Measurements from ENCODE around the gene CDC5L. TPM values are rescaled to one million over a fixed set of nuclear protein-coding genes. Genes with fewer than 3 reads are reported as not detected.

Gene CDC5L
- total RNA-seq (27.5 TPM), polyA plus RNA-seq (ENCODE audit: insufficient read depth in 1 of 8, insufficient read length in 8 of 8, low replicate concordance in 1 of 8) (10 to 100 TPM; 18.6 to 28.0 (median 23.8) TPM)
- long read RNA-seq, donor 1, full-length matches to known transcripts = 5 of 5 reads
- long read RNA-seq, donor 1, partial matches to known transcripts = 0 of 5 reads
- long read RNA-seq, donor 1, other reads (novel, unspliced or antisense) = 0 of 5 reads
- long read RNA-seq, donor 2 = 0 reads
- long read RNA-seq, donor 3, full-length matches to known transcripts = 6 of 37 reads
- long read RNA-seq, donor 3, partial matches to known transcripts = 31 of 37 reads
- long read RNA-seq, donor 3, other reads (novel, unspliced or antisense) = 0 of 37 reads
- long read RNA-seq, donor 4, partial matches to known transcripts = 8 of 8 reads
- long read RNA-seq, donor 4, other reads (novel, unspliced or antisense) = 0 of 8 reads
- long read RNA-seq, donor 5, full-length matches to known transcripts = 5 of 95 reads
- long read RNA-seq, donor 5, partial matches to known transcripts = 90 of 95 reads
- long read RNA-seq, donor 5, other reads (novel, unspliced or antisense) = 0 of 95 reads
- long read RNA-seq, donor 6, full-length matches to known transcripts = 6 of 25 reads
- long read RNA-seq, donor 6, partial matches to known transcripts = 19 of 25 reads
- long read RNA-seq, donor 6, other reads (novel, unspliced or antisense) = 0 of 25 reads
- long read RNA-seq, donor 7, full-length matches to known transcripts = 5 of 70 reads
- long read RNA-seq, donor 7, partial matches to known transcripts = 65 of 70 reads
- long read RNA-seq, donor 7, other reads (novel, unspliced or antisense) = 0 of 70 reads
- long read RNA-seq, donor 8, full-length matches to known transcripts = 3 of 3 reads
- long read RNA-seq, donor 8, partial matches to known transcripts = 0 of 3 reads
- long read RNA-seq, donor 8, other reads (novel, unspliced or antisense) = 0 of 3 reads
- long read RNA-seq, donor 9, full-length matches to known transcripts = 3 of 39 reads
- long read RNA-seq, donor 9, partial matches to known transcripts = 36 of 39 reads
- long read RNA-seq, donor 9, other reads (novel, unspliced or antisense) = 0 of 39 reads
- long read RNA-seq, donor 10, full-length matches to known transcripts = 7 of 76 reads
- long read RNA-seq, donor 10, partial matches to known transcripts = 69 of 76 reads
- long read RNA-seq, donor 10, other reads (novel, unspliced or antisense) = 0 of 76 reads
- long read RNA-seq, donor 11, full-length matches to known transcripts = 3 of 11 reads
- long read RNA-seq, donor 11, partial matches to known transcripts = 8 of 11 reads
- long read RNA-seq, donor 11, other reads (novel, unspliced or antisense) = 0 of 11 reads

GRCh38 chr6:44387346-44388134 lies at the start of gene CDC5L:
Gene CDC5L, plus strand, starts transcription at chr6:44387706. Its CDS starts 118 bp downstream, at chr6:44387824.
- Histone ChIP-seq H3K36me3 (ENCODE audit: control insufficient read depth, insufficient read depth, low read length) (peaks cover 9% of the 10 kb centered on the region), H3K27me3 (ENCODE audit: control insufficient read depth, insufficient read depth, low read length) (no peaks in the 10 kb centered on the region), H3K9me3 (replicated peaks; ENCODE audit: control insufficient read depth, low read depth, low read length) (no peaks in the 10 kb centered on the region), H3K4me3 (ENCODE audit: low read length) (peak within 1 kb of the TSS; percentile 94), H3K27ac (ENCODE audit: low read length) (peak within 1 kb of the TSS; percentile 100), H3K4me1 (ENCODE audit: control insufficient read depth, insufficient read depth, low read length) (peaks cover 14% of the 10 kb centered on the region)
- WGBS (ENCODE audit: insufficient coverage) = 1% methylated on average over 38 of the region's 56 CpGs
- peak; percentile 100 for DNase-seq

DNA sequence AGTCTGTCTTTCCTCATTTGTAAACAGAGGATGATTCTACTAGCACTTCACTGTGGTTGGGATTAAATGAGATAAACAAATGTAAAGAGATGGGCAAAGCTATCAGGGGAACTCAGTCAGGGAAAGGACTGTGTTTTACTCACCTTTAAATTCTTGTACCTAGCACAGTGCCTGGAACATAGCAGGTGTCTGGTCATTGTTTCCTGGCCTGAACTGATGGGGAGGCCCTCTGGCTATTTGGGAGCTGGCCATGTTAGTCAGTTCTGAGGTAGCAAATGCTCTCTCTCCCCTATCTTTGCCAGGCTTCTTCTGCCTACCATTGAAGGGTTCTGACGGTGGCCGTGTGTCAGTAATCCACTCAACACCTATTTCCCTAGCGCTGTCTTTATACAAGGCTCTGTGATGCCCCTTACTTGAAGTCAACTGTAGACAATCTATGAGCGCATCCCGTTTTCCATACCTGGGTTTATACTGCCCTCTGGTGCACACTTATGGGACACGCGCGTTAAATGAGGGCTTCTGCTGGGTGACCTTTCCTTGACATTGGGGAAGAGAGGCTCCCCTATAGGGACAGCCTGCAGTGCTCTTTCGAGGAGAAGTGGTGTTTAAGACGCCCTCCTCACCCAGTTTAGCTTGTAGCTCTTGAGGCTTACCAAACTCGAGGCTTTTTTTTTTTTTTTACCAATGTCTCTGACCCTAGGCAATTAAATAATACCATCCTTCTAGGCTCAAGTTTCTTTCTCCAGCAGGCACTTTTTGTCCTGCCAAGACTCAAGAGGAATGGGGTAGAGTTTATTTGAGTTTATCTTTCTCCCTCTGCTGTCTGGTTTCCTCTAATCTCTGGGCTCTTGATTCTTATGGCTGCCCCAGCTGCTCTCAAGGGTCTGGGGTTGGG lies 49.0 kb upstream of the CDC5L start:
- 2% methylated on average over 7 of the region's 11 CpGs for WGBS (ENCODE audit: insufficient coverage)
- Histone ChIP-seq H3K27me3 (ENCODE audit: control insufficient read depth, insufficient read depth, low read length) (peaks cover 33% of the 10 kb centered on the region), H3K9me3 (replicated peaks; ENCODE audit: control insufficient read depth, low read depth, low read length) (no peaks in the 10 kb centered on the region), H3K4me3 (ENCODE audit: low read length) (no peak overlapping the region), H3K4me1 (ENCODE audit: control insufficient read depth, insufficient read depth, low read length) (peaks cover 6% of the 10 kb centered on the region), H3K36me3 (ENCODE audit: control insufficient read depth, insufficient read depth, low read length) (no peaks in the 10 kb centered on the region), H3K27ac (ENCODE audit: low read length) (no peak overlapping the region)
- DNase-seq = peak; percentile 73

- Histone ChIP-seq H3K9me3 (replicated peaks; ENCODE audit: control insufficient read depth, low read depth, low read length) (no peaks in the 10 kb centered on the region), H3K36me3 (ENCODE audit: control insufficient read depth, insufficient read depth, low read length) (no peaks in the 10 kb centered on the region), H3K27me3 (ENCODE audit: control insufficient read depth, insufficient read depth, low read length) (peaks cover 40% of the 10 kb centered on the region), H3K4me3 (ENCODE audit: low read length) (no peak overlapping the region), H3K4me1 (ENCODE audit: control insufficient read depth, insufficient read depth, low read length) (peaks cover 6% of the 10 kb centered on the region), H3K27ac (ENCODE audit: low read length) (no peak overlapping the region)
- WGBS (ENCODE audit: insufficient coverage) = 46% methylated on average over 5 of the region's 5 CpGs
- DNase-seq = peak; percentile 31
Measured at GRCh38 chr6:44339301-44339700, 48.2 kb upstream of the CDC5L start.

DNA sequence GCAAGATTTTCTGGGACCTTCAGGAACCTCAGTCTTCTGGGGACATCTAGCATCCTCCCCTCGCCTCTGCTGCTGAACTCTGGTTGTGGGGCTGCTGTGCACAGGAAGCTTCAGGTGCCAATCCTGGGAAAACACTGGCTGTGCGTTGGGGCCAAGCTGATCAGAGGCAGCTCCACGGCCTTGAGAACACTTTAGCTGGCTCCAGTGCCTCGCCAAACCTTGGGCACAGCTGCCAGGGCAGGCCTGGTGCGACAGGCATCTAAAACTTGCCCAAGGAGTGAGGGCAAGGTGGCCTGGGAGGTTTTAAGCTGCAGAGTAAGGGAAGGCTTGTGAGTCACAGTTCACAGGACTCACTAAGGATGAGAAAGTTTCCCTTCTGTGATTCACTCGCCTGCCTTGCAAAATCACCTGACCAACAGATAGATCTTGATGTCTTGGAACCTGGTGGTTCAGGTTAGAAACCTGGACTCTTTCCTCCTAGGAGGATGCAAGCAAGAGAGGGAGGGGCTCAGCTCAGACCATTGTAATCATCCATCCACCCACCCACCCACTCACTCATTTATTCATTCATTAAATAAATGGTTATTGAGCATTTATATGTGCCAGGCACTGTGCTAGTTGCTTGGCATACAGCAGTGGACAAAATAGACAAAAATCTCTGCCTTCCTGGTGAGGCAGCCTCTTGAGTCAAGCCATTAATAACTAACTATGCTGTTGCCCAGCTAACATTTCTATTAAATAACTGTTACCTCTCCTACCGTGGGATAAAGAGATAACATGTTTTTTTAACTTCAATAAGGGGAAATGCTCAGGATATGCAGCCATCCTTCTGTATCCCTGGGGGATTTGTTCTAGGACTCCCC lies 47.5 kb upstream of the CDC5L start:
- 71% methylated on average over 4 of the region's 7 CpGs for WGBS (ENCODE audit: insufficient coverage)
- Histone ChIP-seq H3K9me3 (replicated peaks; ENCODE audit: control insufficient read depth, low read depth, low read length) (no peaks in the 10 kb centered on the region), H3K4me1 (ENCODE audit: control insufficient read depth, insufficient read depth, low read length) (peaks cover 6% of the 10 kb centered on the region), H3K36me3 (ENCODE audit: control insufficient read depth, insufficient read depth, low read length) (no peaks in the 10 kb centered on the region), H3K27ac (ENCODE audit: low read length) (no peak overlapping the region), H3K4me3 (ENCODE audit: low read length) (no peak overlapping the region), H3K27me3 (ENCODE audit: control insufficient read depth, insufficient read depth, low read length) (peaks cover 43% of the 10 kb centered on the region)
- DNase-seq = no peak

DNA sequence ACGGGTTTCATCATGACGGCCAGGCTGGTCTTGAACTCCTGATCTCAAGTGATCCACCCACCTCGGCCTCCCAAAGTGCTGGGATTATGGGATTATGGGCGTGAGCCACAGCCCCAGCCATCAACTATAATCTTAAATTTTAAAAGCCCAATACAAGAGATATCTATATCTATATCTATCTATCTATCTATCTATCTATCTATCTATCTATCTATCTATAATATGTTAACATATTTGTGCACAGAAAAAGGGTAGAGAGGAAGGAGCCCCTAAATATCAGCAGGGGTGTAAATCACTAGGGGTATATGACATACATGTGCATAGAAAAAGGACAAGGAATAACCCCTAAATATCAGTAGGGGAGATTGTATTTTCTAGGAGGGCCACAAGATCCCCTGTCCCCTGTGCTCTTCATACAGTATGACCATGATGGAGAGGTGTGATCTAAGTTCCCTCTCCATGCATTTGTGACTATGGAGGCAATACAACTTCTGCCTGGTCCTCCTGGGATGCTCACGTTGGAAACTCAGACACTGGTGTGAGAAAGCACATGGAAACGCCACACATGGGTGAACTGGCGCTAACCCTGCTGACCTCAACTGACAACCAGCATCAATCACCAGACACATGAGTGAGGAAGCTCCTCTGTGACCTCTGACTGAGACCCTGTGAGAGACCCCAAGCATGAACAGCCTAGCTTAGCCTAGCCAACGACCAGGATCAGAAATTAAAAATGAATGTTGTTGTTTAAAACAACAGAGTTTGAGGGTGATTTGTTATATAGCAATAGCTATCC lies 46.2 kb upstream of the CDC5L start:
- Histone ChIP-seq H3K4me3 (ENCODE audit: low read length) (no peak overlapping the region), H3K9me3 (replicated peaks; ENCODE audit: control insufficient read depth, low read depth, low read length) (no peaks in the 10 kb centered on the region), H3K27me3 (ENCODE audit: control insufficient read depth, insufficient read depth, low read length) (peaks cover 46% of the 10 kb centered on the region), H3K27ac (ENCODE audit: low read length) (no peak overlapping the region), H3K4me1 (ENCODE audit: control insufficient read depth, insufficient read depth, low read length) (peaks cover 6% of the 10 kb centered on the region), H3K36me3 (ENCODE audit: control insufficient read depth, insufficient read depth, low read length) (no peaks in the 10 kb centered on the region)
- no peak for DNase-seq
- 29% methylated on average over 1 of the region's 8 CpGs for WGBS (ENCODE audit: insufficient coverage)

- H3K27me3 ChIP-seq (ENCODE audit: control insufficient read depth, insufficient read depth, low read length) = peaks cover 49% of the 10 kb centered on the region
- H3K4me1 ChIP-seq (ENCODE audit: control insufficient read depth, insufficient read depth, low read length) = peaks cover 6% of the 10 kb centered on the region
- H3K4me3 ChIP-seq (ENCODE audit: low read length) = no peak overlapping the region
- no peaks in the 10 kb centered on the region for H3K9me3 ChIP-seq (replicated peaks; ENCODE audit: control insufficient read depth, low read depth, low read length)
- WGBS (ENCODE audit: insufficient coverage) = no CpG with 5 or more reads among the region's 6 CpGs
- H3K36me3 ChIP-seq (ENCODE audit: control insufficient read depth, insufficient read depth, low read length) = no peaks in the 10 kb centered on the region
- H3K27ac ChIP-seq (ENCODE audit: low read length) = no peak overlapping the region
- DNase-seq = peak; percentile 50
Measured at GRCh38 chr6:44342052-44342451, 45.5 kb upstream of the CDC5L start.

DNA sequence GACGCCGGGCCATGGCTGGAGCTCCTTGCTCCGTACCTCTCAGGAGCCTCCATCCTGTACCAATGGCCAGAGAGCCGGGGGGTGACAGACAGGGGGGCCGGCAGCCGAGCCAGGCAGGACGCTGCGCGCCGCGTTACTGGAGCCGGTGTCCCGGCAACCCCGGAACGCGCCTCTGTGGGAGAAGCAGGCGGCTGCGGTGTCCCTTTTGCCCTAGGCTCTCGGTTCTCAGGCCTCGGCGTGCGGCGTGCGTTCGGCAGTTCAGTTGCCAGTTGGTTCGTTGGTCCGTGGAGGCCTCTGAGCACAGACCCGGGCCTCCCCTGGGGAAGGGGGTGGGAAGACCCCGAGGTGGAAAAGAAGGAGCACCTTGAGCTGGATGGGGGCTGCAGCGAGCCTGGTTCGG lies 45.0 kb upstream of the CDC5L start, which contains the start of gene SPATS1:
SPATS1 (plus strand) TSS at position 162 of the 400 bp plus-strand sequence. CDS start 446 bp downstream, outside the sequence.
- DNase-seq = peak; percentile 27
- peaks cover 46% of the 10 kb centered on the region for H3K27me3 ChIP-seq (ENCODE audit: control insufficient read depth, insufficient read depth, low read length)
- H3K9me3 ChIP-seq (replicated peaks; ENCODE audit: control insufficient read depth, low read depth, low read length) = no peaks in the 10 kb centered on the region
- H3K36me3 ChIP-seq (ENCODE audit: control insufficient read depth, insufficient read depth, low read length) = no peaks in the 10 kb centered on the region
- H3K4me3 ChIP-seq (ENCODE audit: low read length) = peak within 1 kb of the TSS; percentile 3
- 1% methylated on average over 31 of the region's 31 CpGs for WGBS (ENCODE audit: insufficient coverage)
- no peak within 1 kb of the TSS for H3K27ac ChIP-seq (ENCODE audit: low read length)
- peaks cover 6% of the 10 kb centered on the region for H3K4me1 ChIP-seq (ENCODE audit: control insufficient read depth, insufficient read depth, low read length)

Measured in muscle of leg (tissue), 16 donors.